HG03025 (cell line): ENCODE results near the gene PHYHD1.
"Not testable (repeated sequence)": the region's sequence is repeated elsewhere in the genome, so short reads cannot be mapped to it uniquely, and the experiment has no call there.

ENCODE experiments used
- ATAC-seq: cut with Tn5 transposase; IDR thresholded peaks from one replicate; pipeline ENCODE4 v1.9.1; 2021; ENCODE audit warnings: mild to moderate bottlenecking, moderate library complexity; ENCODE audit not compliant: unreplicated experiment, low FRiP score

Gene PHYHD1

GRCh38 chr9:128919402-128920089 is 1.2 kb upstream of the PHYHD1 start:
- ATAC-seq, result no peak

- ATAC-seq, result no peak
Measured at GRCh38 chr9:128921881-128922763, 1.3 kb downstream of the PHYHD1 start.

GRCh38 chr9:128923493-128923883 is 2.7 kb downstream of the PHYHD1 start:
- ATAC-seq, result no peak

GRCh38 chr9:128927731-128928411 is 7.1 kb downstream of the PHYHD1 start:
- no peak for ATAC-seq

GRCh38 chr9:128928624-128929023 is 7.8 kb downstream of the PHYHD1 start:
- ATAC-seq, result no peak

- ATAC-seq, result no peak
Measured at GRCh38 chr9:128929560-128929959, 8.8 kb downstream of the PHYHD1 start.

GRCh38 chr9:128933731-128934130 is 12.9 kb downstream of the PHYHD1 start:
- ATAC-seq, result no peak

GRCh38 chr9:128936171-128936865 is 15.5 kb downstream of the PHYHD1 start:
- ATAC-seq, result no peak

- ATAC-seq, result no peak
Measured at GRCh38 chr9:128937310-128938165, 16.8 kb downstream of the PHYHD1 start.

GRCh38 chr9:128940271-128940921 is 19.6 kb downstream of the PHYHD1 start:
- no peak for ATAC-seq

GRCh38 chr9:128940946-128941755 is 20.4 kb downstream of the PHYHD1 start:
- ATAC-seq, result no peak

- no peak for ATAC-seq
Measured at GRCh38 chr9:128943832-128944620, 23.2 kb downstream of the PHYHD1 start.

GRCh38 chr9:128944966-128945365 is 24.2 kb downstream of the PHYHD1 start:
- not testable (repeated sequence) for ATAC-seq

- no peak for ATAC-seq
Measured at GRCh38 chr9:128945798-128946501, 25.2 kb downstream of the PHYHD1 start.

GRCh38 chr9:128946571-128947276 is 25.9 kb downstream of the PHYHD1 start:
- peak; percentile 9 for ATAC-seq

GRCh38 chr9:128947277-128947526 is 26.4 kb downstream of the PHYHD1 start:
- ATAC-seq, result no peak
